ENCODE results near the gene SRSF3. TPM values are rescaled to one million over a fixed set of nuclear protein-coding genes. Genes with fewer than 3 reads are reported as not detected.
"Not testable (repeated sequence)": the region's sequence is repeated elsewhere in the genome, so short reads cannot be mapped to it uniquely, and the experiment has no call there.

The SRSF3 gene
- total RNA-seq, 1 donor from 2014 or later: 58.7 TPM

DNA sequence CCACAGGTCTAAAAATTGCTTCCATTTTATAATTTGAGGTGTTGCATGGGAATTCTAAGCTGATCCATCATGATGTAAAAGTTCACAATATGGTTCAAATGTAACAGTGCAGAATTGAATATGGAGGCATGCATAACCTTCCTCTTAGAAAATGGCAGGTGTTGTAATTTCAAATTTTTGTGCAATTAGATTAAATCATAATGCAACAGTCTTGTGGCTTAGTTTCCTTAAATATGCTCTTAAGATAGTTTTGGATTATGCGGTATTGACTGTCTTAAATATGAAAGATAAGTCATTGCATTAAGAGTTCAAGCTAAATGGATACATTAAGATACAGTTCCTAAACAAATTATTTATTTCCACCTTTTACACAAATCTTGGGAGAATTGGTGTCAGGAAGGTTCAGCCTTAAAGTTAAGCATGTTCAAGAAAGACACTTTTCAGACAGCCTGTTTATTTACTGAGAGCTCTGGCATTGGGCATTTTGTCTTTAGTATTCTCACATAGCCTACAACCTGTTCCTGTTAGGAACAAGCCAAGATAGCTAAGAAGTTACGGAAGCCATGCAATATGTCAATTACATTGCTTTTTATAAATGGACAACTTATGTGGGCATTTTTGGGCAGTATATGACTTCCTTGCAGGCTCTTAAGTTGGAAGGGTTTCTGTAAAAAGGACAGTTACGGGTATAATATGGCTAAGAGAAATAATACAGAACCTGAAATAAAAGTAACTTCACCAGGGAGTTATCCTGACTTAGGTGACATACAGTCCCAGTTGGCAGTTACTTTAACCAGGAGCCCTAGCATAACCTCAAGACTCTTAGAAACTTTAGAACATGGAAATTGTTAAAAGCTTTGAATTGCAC lies 9.3 kb downstream of the SRSF3 start:
- ATAC-seq (no peak), DNase-seq (ENCODE audit: low spot score) (no peak)

DNA sequence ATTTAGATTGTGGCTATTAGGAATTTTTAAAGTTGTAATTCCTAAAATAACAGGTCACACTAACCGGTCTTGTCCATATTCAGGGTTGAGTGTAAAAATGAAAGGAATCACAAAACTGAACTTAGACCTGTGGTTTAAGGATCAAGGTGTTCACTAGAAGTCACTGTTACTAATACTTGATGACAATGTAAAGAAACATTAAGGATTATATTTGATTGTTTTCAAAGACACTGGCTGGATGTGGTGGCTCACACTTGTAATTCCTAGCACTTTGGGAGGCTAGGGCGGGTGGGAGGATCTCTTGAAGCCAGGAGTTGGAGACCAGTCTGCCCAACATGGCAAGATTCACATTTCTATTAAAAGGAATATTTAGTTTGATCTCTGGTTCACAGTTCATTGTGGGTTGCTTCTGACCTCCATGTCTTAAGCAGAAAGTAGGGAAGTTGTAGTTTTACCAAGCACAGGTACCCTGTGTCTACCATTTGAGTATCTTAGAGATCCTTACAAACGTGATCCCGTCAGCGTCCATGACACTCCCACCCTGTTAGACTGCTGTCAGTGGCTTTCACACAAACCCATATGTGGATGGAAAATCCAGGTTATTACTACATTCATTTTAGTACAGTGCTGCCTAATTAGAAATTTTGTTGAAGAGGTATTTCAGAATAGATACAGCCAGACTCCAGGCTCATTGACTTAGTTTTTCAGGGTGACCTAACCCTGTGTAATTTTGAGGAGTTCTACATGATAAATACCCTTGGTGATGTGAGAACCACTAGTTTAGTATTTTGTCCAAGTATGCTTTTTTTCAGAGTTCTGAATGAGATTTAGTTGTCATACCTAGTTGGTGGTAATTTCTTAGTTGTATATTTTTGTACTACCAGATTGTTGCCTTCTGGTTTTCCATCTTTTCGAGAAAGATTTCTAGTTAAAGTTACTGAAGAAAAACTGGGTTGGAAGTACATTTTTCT lies 10.2 kb downstream of the SRSF3 start:
- no peak for DNase-seq (ENCODE audit: low spot score)

DNA sequence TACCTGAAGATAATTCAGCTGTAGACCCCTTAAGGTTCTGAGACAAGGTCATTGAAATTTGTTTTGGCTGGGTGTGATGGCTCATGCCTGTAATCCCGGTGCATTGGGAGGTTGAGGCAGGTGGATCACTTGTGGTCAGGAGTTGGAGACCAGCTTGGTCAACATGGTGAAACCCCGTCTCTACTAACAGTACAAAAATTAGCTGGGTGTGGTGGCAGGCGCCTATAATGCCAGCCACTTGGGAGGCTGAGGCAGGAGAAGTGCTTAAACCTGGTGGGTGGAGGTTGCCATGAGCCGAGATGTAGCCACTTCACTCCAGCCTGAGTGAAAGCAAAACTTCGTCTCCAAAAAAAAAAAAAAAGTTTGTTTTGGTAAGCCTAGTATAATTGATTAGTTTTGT lies 11.0 kb downstream of the SRSF3 start:
- ATAC-seq (no peak), DNase-seq (ENCODE audit: low spot score) (no peak)

More for the DNA sequence above, 10.2 kb downstream of the SRSF3 start:
- ATAC-seq: no peak

DNA sequence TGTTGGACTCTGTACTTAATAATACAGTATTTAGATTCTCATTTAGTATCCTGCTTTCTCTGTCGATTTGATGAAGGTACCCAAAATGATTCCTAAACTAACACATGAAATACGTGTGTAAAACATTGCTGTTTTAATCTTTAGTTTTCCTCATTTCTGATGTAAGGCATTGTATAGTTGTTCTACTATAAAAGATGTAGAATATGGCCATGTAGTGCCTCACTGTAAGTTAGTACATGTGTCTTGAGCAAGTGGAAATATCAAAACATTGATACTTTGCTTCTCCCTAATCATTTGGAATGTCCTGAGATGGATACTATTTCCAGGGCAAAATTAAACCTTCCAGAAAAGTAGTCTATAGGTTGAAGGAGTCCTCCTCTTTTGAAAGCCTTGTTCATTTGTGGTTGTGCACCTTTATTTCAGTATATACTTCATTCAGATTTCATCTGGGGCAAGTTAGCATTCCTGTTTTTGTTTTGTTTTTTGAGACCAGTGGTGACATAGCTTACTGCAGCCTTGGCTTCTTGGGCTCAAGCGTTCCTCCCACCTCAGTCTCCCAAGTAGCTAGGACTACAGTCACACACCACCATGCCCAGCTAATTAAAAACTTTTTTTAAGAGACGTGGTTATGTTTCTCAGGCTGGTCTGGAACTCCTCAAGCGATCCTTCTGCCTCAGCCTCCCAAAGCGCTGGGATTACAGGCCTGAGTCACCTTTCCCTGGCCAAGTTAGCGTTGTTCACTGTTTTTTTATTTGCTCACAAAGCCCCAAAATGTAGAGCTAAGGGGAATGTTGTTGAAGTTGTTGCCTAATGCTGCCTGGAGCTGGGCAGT lies 11.6 kb downstream of the SRSF3 start:
- ATAC-seq (no peak), DNase-seq (ENCODE audit: low spot score) (no peak)

DNA sequence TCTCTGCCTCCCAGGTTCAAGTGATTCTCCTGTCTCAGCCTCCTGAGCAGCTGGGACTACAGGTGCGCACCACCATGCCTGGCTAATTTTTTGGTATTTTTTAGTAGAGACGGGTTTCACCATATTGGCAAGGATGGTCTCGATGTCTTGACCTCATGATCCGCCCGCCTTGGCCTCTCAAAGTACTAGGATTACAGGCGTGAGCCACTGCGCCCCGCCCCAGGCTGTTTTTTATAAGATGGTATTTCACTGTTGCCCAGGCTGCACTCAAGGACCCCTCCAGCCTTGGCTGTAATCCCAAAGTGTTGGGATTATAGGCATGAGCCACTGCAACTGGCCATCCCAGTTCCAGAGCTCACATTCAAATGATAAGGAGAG lies 13.1 kb downstream of the SRSF3 start:
- DNase-seq (ENCODE audit: low spot score); ATAC-seq: not testable (repeated sequence)

DNA sequence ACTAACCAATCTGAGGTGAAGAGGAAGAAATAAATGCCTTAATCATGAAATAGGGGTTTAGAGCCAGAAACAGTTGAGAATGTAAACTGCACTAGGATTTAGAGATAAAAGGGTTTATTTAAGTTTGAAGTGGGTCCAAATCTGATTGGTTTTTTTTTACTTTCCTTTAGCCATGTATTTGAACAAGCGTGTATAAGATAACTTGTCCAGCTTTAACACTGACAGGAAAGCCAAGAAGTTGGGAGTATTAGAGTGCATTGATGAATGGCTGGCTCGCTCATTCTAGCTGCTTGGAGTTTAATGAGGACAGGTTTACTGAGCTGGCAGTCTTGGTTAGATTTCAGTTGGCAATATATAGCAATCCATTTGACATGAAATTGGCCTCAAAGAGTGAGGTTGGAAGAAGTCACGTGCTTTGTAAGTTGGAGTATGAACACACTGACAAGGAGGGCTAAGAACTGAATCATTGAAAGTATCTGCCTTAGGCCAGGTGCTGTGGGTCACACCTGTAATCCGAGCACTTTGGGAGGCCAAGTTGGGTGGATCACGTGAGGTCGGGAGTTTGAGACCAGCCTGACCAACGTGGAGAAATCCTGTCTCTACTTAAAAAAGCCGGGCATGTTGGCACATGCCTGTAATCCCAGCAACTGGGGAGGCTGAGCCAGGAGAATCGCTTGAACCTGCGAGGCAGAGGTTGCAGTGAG lies 13.7 kb downstream of the SRSF3 start:
- peak; percentile 29 for ATAC-seq

DNA sequence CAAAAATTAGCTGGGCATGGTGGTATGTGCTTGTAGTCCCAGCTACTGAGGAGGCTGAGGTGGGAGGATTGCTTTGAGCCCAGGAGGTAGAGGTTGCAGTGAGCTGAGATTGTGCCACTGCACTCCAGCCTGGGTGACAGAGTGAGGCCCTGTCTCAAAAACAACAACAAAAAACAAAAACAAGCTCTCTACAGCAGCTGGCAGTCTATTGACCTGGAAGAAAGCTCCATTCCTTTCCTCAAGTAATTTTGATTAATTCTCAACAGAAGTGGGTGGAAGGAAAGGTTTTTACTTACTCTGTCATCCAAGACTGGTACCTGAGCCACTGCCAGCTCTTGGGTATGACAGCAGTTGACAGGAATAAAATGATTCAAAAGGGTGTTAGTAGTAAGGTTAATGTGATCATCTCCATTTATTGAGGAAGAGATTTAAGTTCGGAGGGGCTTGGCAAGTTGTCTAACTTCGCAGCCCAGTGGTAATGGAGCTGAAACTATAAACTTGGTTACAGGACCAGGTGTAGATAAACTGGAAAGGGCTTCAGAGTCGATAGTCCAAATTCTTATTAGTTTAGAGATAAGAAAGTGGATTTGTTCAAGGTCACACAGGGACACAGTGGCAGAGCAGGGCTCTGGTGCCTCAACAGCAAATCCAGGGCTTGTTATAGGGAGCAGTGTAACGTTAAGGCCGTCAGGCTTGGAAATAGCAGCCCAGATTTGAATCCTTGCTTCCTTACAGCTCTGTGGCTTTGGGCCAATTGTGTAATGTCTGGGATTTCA lies 14.8 kb downstream of the SRSF3 start:
- ATAC-seq (peak; percentile 84), DNase-seq (ENCODE audit: low spot score) (no peak)

More for the DNA sequence above, 13.7 kb downstream of the SRSF3 start:
- no peak for DNase-seq (ENCODE audit: low spot score)

DNA sequence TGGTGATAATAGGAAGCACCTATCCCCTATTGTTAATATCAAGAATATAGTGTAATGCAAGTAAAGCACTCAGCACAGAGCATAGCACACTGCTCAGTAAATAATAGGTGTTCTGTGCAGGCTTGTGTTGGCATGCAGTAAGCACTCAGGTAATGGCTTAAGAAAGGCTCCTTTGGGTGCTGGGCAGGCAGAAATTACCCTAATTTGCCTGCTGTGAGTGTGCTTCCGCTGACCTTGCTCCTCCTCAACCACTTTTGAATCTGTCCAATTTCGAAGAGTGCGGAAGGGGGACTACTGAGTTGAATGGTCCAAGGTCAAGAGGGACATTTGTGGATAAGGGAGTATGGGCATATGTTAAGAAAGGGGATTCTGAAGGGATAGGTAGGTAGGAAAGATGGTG lies 15.4 kb downstream of the SRSF3 start:
- no peak for DNase-seq (ENCODE audit: low spot score)
- ATAC-seq: peak; percentile 3

DNA sequence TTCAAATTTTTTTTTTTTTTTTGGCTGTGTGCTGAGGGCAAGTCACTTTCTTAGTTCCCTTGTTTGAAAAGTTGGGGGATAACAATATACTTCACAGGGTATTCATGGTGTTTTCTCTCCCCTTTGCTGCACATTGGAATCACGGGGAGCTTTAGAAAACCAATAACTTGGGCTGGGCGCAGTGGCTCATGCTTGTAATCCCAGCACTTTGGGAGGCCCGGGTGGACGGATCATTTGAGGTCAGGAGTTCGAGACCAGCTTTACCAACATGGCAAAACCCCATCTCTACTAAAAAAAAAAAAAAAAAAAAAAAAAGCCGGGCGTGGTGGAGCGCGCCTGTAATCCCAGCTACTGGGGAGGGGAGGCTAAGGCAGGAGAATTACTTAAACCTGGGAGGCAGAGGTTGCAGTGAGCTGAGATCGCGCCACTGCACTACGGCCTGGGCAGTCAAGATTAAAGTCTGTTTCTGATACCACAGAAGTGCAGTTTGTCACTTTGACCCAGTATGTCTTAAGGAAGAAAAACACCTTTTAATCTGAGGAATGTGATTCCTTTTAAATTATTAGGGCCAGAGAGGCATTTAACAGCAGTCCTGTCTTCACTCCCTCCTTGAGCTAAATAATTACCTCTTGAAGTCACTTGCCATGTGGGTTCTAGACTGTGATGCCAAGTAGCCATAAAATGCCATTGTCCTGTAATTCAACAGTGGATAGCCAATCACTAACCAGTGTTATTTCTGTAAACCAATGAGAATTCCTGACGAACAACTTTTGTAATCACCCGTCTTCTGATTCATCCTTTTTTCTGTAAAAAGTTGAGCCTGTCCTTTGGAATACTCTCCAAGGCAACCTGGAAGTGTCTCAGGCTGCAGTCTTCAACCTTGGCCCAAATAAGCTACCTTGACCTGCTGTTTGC lies 16.1 kb downstream of the SRSF3 start:
- no peak for DNase-seq (ENCODE audit: low spot score)
- ATAC-seq: no peak

DNA sequence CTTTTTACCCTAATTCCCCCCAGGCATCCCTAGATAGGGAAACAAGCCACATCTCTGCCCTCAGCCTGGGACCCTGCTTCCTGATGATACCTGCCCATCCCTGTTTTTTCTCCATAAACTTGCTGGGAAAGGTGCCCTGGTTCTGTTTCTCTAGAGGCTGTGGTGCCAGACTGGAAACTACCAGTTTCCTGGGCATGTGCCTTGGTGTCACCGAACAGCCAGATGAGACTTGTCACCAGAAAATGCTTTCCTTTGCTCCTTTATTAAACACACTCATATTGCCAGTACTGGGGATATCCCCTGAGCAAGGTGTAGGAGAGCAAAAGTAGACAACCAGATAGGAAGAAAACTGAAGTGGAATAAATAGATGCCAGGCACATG lies 16.8 kb downstream of the SRSF3 start:
- ATAC-seq: no peak

DNA sequence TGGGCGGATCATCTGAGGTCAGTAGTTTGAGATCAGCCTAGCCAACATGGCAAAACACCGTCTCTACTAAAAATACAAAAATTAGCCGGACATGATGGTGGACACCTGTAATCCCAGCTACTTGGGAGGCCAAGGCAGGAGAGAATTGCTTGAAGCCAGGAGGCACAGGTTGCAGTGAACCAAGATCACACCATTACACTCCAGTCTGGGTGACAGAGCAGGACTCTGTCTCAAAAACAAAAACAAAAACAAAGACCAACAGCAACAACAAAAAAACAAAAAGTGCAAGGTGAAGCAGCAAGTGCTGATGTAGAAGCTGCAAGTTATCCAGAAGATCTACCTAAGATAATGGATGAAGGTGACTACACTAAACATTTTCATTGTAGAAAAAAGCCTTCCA lies 17.5 kb downstream of the SRSF3 start:
- ATAC-seq; DNase-seq (ENCODE audit: low spot score): not testable (repeated sequence)

More for the DNA sequence above, 16.8 kb downstream of the SRSF3 start:
- no peak for DNase-seq (ENCODE audit: low spot score)

DNA sequence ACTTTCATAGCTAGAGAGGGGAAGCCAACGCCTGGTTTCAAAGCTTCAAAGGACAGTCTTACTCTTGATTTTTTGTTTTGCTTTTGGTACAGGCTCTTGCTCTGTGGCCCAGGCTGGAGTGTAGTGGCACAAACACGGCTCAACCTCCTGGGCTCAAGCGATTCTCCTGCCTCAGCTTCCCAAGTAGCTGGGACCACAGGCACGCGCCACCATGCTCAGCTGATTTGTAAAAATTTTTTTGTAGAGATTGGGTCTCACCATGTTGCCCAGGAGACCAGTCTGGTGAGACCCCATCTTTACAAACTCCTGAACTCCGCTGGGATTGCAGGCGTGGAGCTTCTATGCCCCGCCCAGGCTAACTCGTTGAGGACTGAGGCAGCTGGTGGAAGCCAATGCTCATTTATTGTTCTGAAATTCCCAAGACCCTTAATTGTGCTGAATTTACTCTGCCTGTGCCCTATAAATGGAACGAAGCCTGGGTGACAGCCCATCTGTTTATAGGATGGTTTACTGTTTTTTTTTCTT lies 18.0 kb downstream of the SRSF3 start:
- no peak for ATAC-seq
- DNase-seq (ENCODE audit: low spot score): no peak

DNA sequence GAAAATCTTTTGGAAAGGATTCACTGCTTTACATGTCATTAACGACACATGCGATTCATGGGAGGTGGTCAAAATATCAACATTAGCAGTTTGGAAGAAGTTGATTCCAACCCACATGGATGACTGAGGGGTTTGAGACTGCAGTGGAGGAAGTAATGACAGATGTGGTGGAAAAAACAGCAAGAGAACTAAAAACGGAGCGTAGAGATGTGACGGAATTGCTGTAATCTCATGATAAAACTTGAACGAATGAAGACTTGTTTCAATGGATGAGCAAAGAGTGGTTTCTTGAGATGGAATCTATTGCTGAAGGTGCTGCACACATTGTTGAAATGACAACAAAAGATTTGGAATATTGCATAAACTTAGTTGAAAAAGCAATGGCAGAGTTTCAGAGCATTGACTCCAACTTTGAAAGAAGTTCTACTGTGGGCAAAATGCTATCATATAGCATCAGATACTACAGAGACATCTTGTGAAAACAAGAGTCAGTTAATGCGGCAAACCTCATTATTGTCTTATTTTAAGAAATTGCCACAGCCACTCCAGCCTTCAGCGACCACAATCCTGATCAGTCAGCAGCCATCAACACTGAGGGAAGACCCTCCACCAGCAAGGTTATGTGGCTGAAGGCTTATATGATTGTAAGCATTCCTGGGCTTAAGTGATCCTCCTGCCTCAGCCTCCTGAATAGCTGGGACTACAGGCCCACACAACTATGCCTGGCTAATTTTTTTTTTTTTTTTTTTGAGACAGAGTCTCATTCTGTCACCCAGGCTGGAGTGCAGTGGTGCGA lies 19.2 kb downstream of the SRSF3 start:
- peak; percentile 12 for DNase-seq (ENCODE audit: low spot score)
- no peak for ATAC-seq

DNA sequence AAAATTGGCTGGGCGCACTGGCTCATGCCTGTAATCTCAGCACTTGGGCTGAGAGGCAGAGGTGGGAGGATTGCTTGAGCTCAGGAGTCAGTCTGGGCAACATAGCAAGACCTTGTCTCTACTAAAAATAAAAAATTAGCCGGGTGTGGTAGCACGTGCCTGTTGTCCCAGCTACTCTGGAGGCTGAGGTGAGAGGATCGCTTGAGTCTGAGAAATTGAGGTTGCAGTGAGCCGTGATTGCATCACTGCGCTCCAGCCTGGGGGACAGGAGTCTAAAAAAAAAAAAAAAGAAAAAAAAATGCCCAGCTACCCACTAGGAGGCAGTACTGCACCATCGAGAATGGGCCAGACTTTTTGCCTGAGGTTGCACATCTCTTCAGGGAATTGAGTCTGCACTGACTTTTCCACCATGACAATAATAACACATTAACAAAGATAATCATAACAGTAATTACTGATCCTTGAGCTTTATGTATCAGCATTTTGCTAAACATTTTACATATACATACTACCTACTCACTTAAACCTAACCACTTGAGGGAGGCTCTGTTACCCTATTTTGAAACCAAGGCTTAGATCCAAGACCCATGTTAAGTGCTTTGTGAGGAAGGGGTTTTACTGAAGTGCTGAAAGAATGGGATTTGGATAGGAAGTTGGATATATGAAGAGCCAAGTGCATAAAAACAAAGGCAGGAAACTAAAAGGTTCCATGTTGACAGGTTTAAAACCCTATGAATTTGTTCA lies 21.0 kb downstream of the SRSF3 start:
- peak; percentile 63 for ATAC-seq
- peak; percentile 45 for DNase-seq (ENCODE audit: low spot score)

DNA sequence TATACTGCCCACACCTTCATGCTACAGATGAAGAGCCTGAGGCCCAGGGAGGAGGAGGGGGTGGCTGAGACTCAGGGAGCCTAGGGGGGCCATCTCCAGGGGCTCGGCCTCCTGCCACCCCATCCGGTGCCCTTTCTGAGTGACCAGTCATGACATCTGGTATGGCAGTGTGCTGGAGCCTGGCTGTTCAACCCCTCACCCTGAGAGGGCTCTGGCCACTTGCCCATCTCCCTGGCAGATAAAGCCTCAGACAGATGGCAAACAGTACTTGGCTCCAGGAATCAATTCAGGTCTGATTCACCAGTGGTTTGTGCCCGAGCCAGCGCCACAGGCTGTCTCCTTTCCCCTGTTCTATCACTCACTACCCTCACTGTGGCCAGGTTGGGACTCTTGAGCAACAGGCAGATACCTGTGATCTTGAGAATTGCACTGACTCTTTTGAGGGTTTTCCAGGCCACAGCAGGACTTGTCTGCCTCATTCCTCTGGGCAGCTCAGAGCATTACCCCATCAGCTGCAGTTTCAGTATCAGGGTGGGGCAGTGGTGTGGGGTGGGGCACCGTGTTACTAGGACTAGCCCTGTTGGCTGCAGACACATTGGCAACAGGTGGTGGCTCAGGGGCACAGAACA lies 22.8 kb downstream of the SRSF3 start:
- DNase-seq (ENCODE audit: low spot score) (peak; percentile 94), ATAC-seq (peak; percentile 92)

All from left lobe of liver (tissue), 2 donors.